Aorta (tissue), 5 donors: Measurements from ENCODE around the gene ALPL. TPM values are rescaled to one million over a fixed set of nuclear protein-coding genes. Genes with fewer than 3 reads are reported as not detected.
A peak's percentile ranks its signal among the peaks of the same experiment; 100 is the strongest.
"Not testable (repeated sequence)": the region's sequence is repeated elsewhere in the genome, so short reads cannot be mapped to it uniquely, and the experiment has no call there.

ENCODE experiments used
- ATAC-seq: fragments of 200-7000 bp; cut with Tn5 transposase; one replicate; pipeline ENCODE4 v1.9.1; 2022; ENCODE audit warnings: moderate library complexity; ENCODE audit not compliant: low FRiP score
- DNase-seq, 2 donors: peaks; one replicate each; pipeline ENCODE4 v3.0.0-alpha.2; 2020
- H3K27ac ChIP-seq, 2 donors: one replicate each; pipeline ENCODE4 v1.5.1; 2013; ENCODE audit warnings: low read length in 2 of 2, mild to moderate bottlenecking in 2 of 2, moderate library complexity in 2 of 2, control low read depth in 1 of 2, inconsistent platforms in 1 of 2, low read depth in 1 of 2
- H3K27me3 ChIP-seq, 2 donors: one replicate each; pipeline ENCODE4 v1.6.1; 2013; ENCODE audit warnings: control low read depth in 1 of 2, low read length in 1 of 2, mild to moderate bottlenecking in 1 of 2, moderate library complexity in 1 of 2; ENCODE audit not compliant: insufficient read depth in 2 of 2, control insufficient read depth in 1 of 2
- H3K36me3 ChIP-seq, 2 donors: one replicate each; pipeline ENCODE4 v1.6.1; 2013; ENCODE audit warnings: control low read depth in 1 of 2, low read length in 1 of 2, mild to moderate bottlenecking in 1 of 2; ENCODE audit not compliant: insufficient read depth in 2 of 2, control insufficient read depth in 1 of 2
- H3K4me1 ChIP-seq, 2 donors: one replicate each; pipeline ENCODE4 v1.6.1; 2013; ENCODE audit warnings: low read length in 2 of 2, control low read depth in 1 of 2, mild to moderate bottlenecking in 1 of 2, moderate library complexity in 1 of 2; ENCODE audit not compliant: insufficient read depth in 2 of 2, control insufficient read depth in 1 of 2
- H3K4me3 ChIP-seq, 2 donors: one replicate each; pipeline ENCODE4 v1.5.1; 2013; ENCODE audit warnings: low read length in 2 of 2, control low read depth in 1 of 2, mild to moderate bottlenecking in 1 of 2
- H3K9me3 ChIP-seq: one replicate; pipeline ENCODE4 v1.6.1; 2013; ENCODE audit warnings: mild to moderate bottlenecking, low read length; ENCODE audit not compliant: control insufficient read depth
- WGBS, 2 donors: extraction: QIAGEN DNeasy Blood & Tissue Kit; methylation state at CpG; one replicate each; pipeline ENCODE4 v1.1.7; 2013; 5-methylcytosine and 5-hydroxymethylcytosine counted together
- intact Hi-C, 2 donors: fragments of 100-400 bp; cut with DNase I; formaldehyde crosslinking; loops; one replicate each; pipeline versions ENCODE4 v1.14.2 to v1.15.0; 2022
- polyA plus RNA-seq, 2 donors: library from polyadenylated mRNA; stranded (reverse); fragments of 200-250 nt; gene quantifications; one replicate each; pipeline ENCODE4 v1.2.3, GENCODE V29; 2013
- total RNA-seq, 2 donors: library from RNA; stranded (reverse); fragmentation: NEBNext Ultra II Directional; extraction: Animal tissue kit (Norgen Biotek cat#: 25700); gene quantifications; one replicate each; pipeline ENCODE4 v1.2.1, GENCODE V29; 2021
- donor health status: healthy with polysubstance abuse.
- donor health status: Bipolar disorder and iron deficiency.
- donor health status: DM: no; HTN: no; CAD: no.
- donor health status: DM: no; HTN: no; CAD: no.
- donor health status: DM: yes; HTN: yes; CAD: no.

The ALPL gene
- total and polyA plus RNA-seq, 4 donors: 2.5 to 22.3 (median 5.5) TPM

GRCh38 chr1:21553116-21553926, 44.1 kb downstream of the ALPL start:
- ATAC-seq (no peak), DNase-seq (no peak)
- no peaks in the 10 kb centered on the region for H3K4me1 ChIP-seq
- no peak overlapping the region for H3K4me3 ChIP-seq
- 51 to 53% methylated on average over 8 of the region's 8 CpGs for WGBS, 2 donors
- no peak overlapping the region for H3K27ac ChIP-seq
- intact Hi-C loops: no loop called here
- no peaks in the 10 kb centered on the region for H3K36me3 ChIP-seq
- no peaks in the 10 kb centered on the region for H3K27me3 ChIP-seq
- H3K9me3 ChIP-seq: no peaks in the 10 kb centered on the region

- no peak overlapping the region for H3K27ac ChIP-seq
- H3K4me3 ChIP-seq: no peak overlapping the region
- H3K36me3 ChIP-seq: no peaks in the 10 kb centered on the region
- H3K9me3 ChIP-seq: no peaks in the 10 kb centered on the region
- ATAC-seq (no peak), DNase-seq (peak in 1 of 2 donors; percentile 4)
- intact Hi-C loops: no loop called here
- H3K27me3 ChIP-seq: no peaks in the 10 kb centered on the region
- 88 to 91% methylated on average over 5 of the region's 5 CpGs for WGBS, 2 donors
- H3K4me1 ChIP-seq: no peaks in the 10 kb centered on the region
These were observed 50.8 kb downstream of the ALPL start for GRCh38 chr1:21559788-21560567.

- intact Hi-C loops: no loop called here
- 91 to 94% methylated on average over 12 of the region's 12 CpGs for WGBS, 2 donors
These were observed 51.9 kb downstream of the ALPL start for GRCh38 chr1:21560916-21561638.

GRCh38 chr1:21562896-21563295, 53.7 kb downstream of the ALPL start:
- ATAC-seq: peak; percentile 30

More at GRCh38 chr1:21560916-21561638, 51.9 kb downstream of the ALPL start:
- peak; percentile 17 to 59 for DNase-seq
- Histone ChIP-seq H3K4me3 (no peak overlapping the region), H3K9me3 (no peaks in the 10 kb centered on the region), H3K27me3 (no peaks in the 10 kb centered on the region), H3K36me3 (no peaks in the 10 kb centered on the region), H3K4me1 (no peaks in the 10 kb centered on the region), H3K27ac (no peak overlapping the region)
- ATAC-seq: no peak

GRCh38 chr1:21563971-21564370, 54.7 kb downstream of the ALPL start:
- H3K27me3 ChIP-seq: no peaks in the 10 kb centered on the region
- no peak overlapping the region for H3K4me3 ChIP-seq
- 93 to 95% methylated on average over 17 of the region's 17 CpGs for WGBS, 2 donors
- DNase-seq (peak; percentile 30 to 71), ATAC-seq (no peak)
- no peaks in the 10 kb centered on the region for H3K4me1 ChIP-seq
- no peaks in the 10 kb centered on the region for H3K36me3 ChIP-seq
- H3K27ac ChIP-seq: no peak overlapping the region
- no peaks in the 10 kb centered on the region for H3K9me3 ChIP-seq
- intact Hi-C loops: no loop called here

More at GRCh38 chr1:21562896-21563295, 53.7 kb downstream of the ALPL start:
- H3K4me1 ChIP-seq: no peaks in the 10 kb centered on the region
- no peak overlapping the region for H3K27ac ChIP-seq
- intact Hi-C loops: no loop called here
- WGBS, 2 donors: 96 to 97% methylated on average over 15 of the region's 15 CpGs
- no peaks in the 10 kb centered on the region for H3K27me3 ChIP-seq
- no peaks in the 10 kb centered on the region for H3K36me3 ChIP-seq
- DNase-seq: peak; percentile 39 to 54
- no peaks in the 10 kb centered on the region for H3K9me3 ChIP-seq
- no peak overlapping the region for H3K4me3 ChIP-seq

GRCh38 chr1:21564521-21565095, 55.4 kb downstream of the ALPL start:
- peak in 1 of 2 donors; percentile 37 for DNase-seq
- Histone ChIP-seq H3K36me3 (no peaks in the 10 kb centered on the region), H3K4me3 (no peak overlapping the region), H3K4me1 (no peaks in the 10 kb centered on the region), H3K9me3 (no peaks in the 10 kb centered on the region), H3K27ac (no peak overlapping the region), H3K27me3 (no peaks in the 10 kb centered on the region)
- intact Hi-C loops: no loop called here
- WGBS, 2 donors: 89 to 94% methylated on average over 14 of the region's 14 CpGs
- no peak for ATAC-seq

- no peaks in the 10 kb centered on the region for H3K36me3 ChIP-seq
- intact Hi-C loops: no loop called here
- 64 to 71% methylated on average over 8 of the region's 8 CpGs for WGBS, 2 donors
These were observed 56.1 kb downstream of the ALPL start for GRCh38 chr1:21565285-21565684.

GRCh38 chr1:21566361-21566760, 57.1 kb downstream of the ALPL start:
- H3K27me3 ChIP-seq, intact Hi-C loops, ATAC-seq, H3K27ac ChIP-seq, H3K9me3 ChIP-seq, H3K4me3 ChIP-seq, H3K4me1 ChIP-seq, H3K36me3 ChIP-seq: not testable (repeated sequence)
- WGBS, 2 donors: 95 to 97% methylated on average over 15 of the region's 15 CpGs
- peak in 1 of 2 donors; percentile 26 for DNase-seq

More at GRCh38 chr1:21565285-21565684, 56.1 kb downstream of the ALPL start:
- Histone ChIP-seq H3K27ac (no peak overlapping the region), H3K4me3 (no peak overlapping the region), H3K4me1 (no peaks in the 10 kb centered on the region), H3K27me3 (no peaks in the 10 kb centered on the region), H3K9me3 (no peaks in the 10 kb centered on the region)
- ATAC-seq: no peak
- peak in 1 of 2 donors; percentile 57 for DNase-seq
